ENCODE data around the gene SLC13A3. TPM values are rescaled to one million over a fixed set of nuclear protein-coding genes. Genes with fewer than 3 reads are reported as not detected.
A peak's percentile ranks its signal among the peaks of the same experiment; 100 is the strongest.

Gene SLC13A3
- total RNA-seq, 1 donor from 2014 or later, result 0.66 TPM

DNA sequence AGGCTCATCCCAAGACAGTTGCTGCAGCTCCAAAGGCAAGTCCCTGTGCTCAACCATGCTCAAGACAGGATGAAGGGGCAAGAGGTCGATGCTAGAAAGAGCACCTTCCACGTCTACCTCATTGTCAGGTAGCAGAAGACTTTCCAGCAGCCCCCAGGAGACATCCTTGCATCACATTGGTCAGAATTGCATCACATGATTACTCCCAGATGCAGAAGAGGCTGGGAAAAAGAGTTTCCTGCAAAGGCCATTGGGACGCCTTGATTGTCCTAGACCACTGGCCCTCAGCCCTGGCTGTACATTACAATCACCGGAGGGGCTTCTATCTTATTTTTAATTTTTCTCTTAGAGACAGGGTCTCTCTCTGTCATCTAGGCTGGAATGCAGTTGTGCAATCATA, 120.6 kb downstream of the SLC13A3 start:
- H3K27me3 Mint-ChIP-seq (ENCODE audit: low read depth, unreplicated experiment), result peaks cover 21% of the 10 kb centered on the region

DNA sequence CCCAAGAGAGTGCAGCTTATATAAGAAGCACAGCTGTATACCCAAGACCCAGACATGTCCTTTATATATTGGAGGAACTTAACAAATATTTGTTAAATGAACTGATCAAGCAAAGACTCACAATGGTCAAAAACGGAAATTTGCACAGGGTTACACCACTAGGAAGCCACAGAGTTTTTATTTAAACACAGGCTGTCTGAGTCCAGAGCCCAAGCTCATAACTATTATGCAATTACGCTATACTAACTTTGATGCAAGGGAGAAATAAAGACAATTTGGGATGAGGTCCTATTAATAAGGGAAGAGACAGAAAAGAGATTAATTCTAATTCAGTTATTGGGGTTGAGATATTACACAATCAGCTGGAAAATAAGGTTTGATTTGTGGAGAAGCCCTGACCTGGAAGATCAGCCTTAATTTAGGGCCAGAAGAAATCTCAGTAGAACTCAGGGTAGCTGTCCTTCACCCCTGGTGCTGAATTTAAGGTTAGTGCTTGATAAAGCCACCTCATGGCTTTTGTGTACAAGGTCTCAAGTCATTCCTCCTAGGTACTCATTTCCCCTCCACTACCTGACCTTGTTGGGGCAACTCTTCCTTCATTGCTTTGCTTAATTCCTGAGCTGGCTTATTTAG, 127.4 kb downstream of the SLC13A3 start:
- Histone ChIP-seq H3K4me1 (ENCODE audit: insufficient read depth, low read length) (no peaks in the 10 kb centered on the region), H2AFZ (ENCODE audit: low read depth, low read length) (no peak overlapping the region), H3K9me3 (ENCODE audit: insufficient read depth, low read depth, low read length) (no peaks in the 10 kb centered on the region), H3K9ac (ENCODE audit: low read length) (no peak overlapping the region), H3K79me2 (ENCODE audit: insufficient read depth, low read length) (no peaks in the 10 kb centered on the region), H3K36me3 (ENCODE audit: insufficient read depth, low read length) (no peaks in the 10 kb centered on the region), H3K27me3 (ENCODE audit: insufficient read depth, low read length) (no peaks in the 10 kb centered on the region), H3K4me3 (ENCODE audit: insufficient read depth, low read depth, low read length) (no peak overlapping the region), H3K4me2 (ENCODE audit: low read length) (no peak overlapping the region), H3K27ac (ENCODE audit: low read depth, low read length) (no peak overlapping the region), H4K20me1 (ENCODE audit: insufficient read depth, low read length) (no peaks in the 10 kb centered on the region)
- no peaks in the 10 kb centered on the region for H3K36me3 Mint-ChIP-seq (ENCODE audit: low read depth, unreplicated experiment)
- no peak overlapping the region for H3K4me3 Mint-ChIP-seq (ENCODE audit: unreplicated experiment)
- no peaks in the 10 kb centered on the region for H3K9me3 Mint-ChIP-seq (ENCODE audit: unreplicated experiment)
- no peaks in the 10 kb centered on the region for H3K4me1 Mint-ChIP-seq (ENCODE audit: low read depth, unreplicated experiment)
- DNase-seq (ENCODE audit: low read depth), result no peak
- no peak for TF ChIP-seq EZH2 (IDR thresholded peaks at IDR 0.05; ENCODE audit: insufficient read depth, low read length)
- TF ChIP-seq, protein P1, sequence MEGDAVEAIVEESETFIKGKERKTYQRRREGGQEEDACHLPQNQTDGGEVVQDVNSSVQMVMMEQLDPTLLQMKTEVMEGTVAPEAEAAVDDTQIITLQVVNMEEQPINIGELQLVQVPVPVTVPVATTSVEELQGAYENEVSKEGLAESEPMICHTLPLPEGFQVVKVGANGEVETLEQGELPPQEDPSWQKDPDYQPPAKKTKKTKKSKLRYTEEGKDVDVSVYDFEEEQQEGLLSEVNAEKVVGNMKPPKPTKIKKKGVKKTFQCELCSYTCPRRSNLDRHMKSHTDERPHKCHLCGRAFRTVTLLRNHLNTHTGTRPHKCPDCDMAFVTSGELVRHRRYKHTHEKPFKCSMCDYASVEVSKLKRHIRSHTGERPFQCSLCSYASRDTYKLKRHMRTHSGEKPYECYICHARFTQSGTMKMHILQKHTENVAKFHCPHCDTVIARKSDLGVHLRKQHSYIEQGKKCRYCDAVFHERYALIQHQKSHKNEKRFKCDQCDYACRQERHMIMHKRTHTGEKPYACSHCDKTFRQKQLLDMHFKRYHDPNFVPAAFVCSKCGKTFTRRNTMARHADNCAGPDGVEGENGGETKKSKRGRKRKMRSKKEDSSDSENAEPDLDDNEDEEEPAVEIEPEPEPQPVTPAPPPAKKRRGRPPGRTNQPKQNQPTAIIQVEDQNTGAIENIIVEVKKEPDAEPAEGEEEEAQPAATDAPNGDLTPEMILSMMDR (IDR thresholded peaks at IDR 0.05; ENCODE audit: insufficient read depth, low read depth, low read length), result no peak
- no peak for FAIRE-seq
- H3K27ac Mint-ChIP-seq (ENCODE audit: unreplicated experiment), result no peak overlapping the region
- H3K27me3 Mint-ChIP-seq (ENCODE audit: low read depth, unreplicated experiment), result peaks cover 28% of the 10 kb centered on the region

More for the DNA sequence above, 120.6 kb downstream of the SLC13A3 start:
- H3K9ac ChIP-seq (ENCODE audit: low read length), result no peak overlapping the region
- DNase-seq (ENCODE audit: low read depth) (no peak), FAIRE-seq (no peak)
- H3K36me3 ChIP-seq (ENCODE audit: insufficient read depth, low read length), result no peaks in the 10 kb centered on the region
- Mint-ChIP-seq H3K4me3 (ENCODE audit: unreplicated experiment) (no peak overlapping the region), H3K9me3 (ENCODE audit: unreplicated experiment) (no peaks in the 10 kb centered on the region), H3K27ac (ENCODE audit: unreplicated experiment) (peak overlapping the region; percentile 30), H3K36me3 (ENCODE audit: low read depth, unreplicated experiment) (no peaks in the 10 kb centered on the region), H3K4me1 (ENCODE audit: low read depth, unreplicated experiment) (no peaks in the 10 kb centered on the region)
- no peaks in the 10 kb centered on the region for H3K27me3 ChIP-seq (ENCODE audit: insufficient read depth, low read length)
- no peaks in the 10 kb centered on the region for H4K20me1 ChIP-seq (ENCODE audit: insufficient read depth, low read length)
- H3K4me2 ChIP-seq (ENCODE audit: low read length), result no peak overlapping the region
- no peak overlapping the region for H3K4me3 ChIP-seq (ENCODE audit: insufficient read depth, low read depth, low read length)
- H3K79me2 ChIP-seq (ENCODE audit: insufficient read depth, low read length), result no peaks in the 10 kb centered on the region
- no peaks in the 10 kb centered on the region for H3K4me1 ChIP-seq (ENCODE audit: insufficient read depth, low read length)
- H2AFZ ChIP-seq (ENCODE audit: low read depth, low read length), result no peak overlapping the region
- no peak for TF ChIP-seq EZH2 (IDR thresholded peaks at IDR 0.05; ENCODE audit: insufficient read depth, low read length)
- TF ChIP-seq, protein P1 (IDR thresholded peaks at IDR 0.05; ENCODE audit: insufficient read depth, low read depth, low read length), result no peak
- no peaks in the 10 kb centered on the region for H3K9me3 ChIP-seq (ENCODE audit: insufficient read depth, low read depth, low read length)
- no peak overlapping the region for H3K27ac ChIP-seq (ENCODE audit: low read depth, low read length)

DNA sequence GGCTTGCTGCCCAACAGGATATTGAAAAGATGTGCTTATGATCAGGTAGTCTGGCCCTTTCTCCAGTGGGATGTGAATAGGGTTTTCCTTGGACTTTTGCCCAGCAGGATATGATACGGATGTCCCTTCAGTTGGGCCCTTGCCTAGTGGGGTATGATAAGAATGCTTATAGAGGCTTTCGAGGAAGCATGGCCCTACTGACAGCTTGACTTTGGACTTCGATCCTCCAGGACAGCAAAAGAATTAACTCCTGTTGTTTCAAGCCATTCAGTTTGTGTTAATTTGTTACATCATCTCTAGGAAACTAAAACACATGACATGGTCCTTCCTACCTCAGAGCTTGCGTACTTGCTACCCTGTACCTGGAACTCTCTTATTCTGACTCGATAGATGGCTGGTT, 128.2 kb downstream of the SLC13A3 start:
- H3K27ac Mint-ChIP-seq (ENCODE audit: unreplicated experiment), result no peak overlapping the region
- no peak for FAIRE-seq
- peaks cover 26% of the 10 kb centered on the region for H3K27me3 Mint-ChIP-seq (ENCODE audit: low read depth, unreplicated experiment)

More for the DNA sequence above, 128.2 kb downstream of the SLC13A3 start:
- Histone ChIP-seq H3K4me2 (ENCODE audit: low read length) (no peak overlapping the region), H3K4me1 (ENCODE audit: insufficient read depth, low read length) (no peaks in the 10 kb centered on the region), H2AFZ (ENCODE audit: low read depth, low read length) (no peak overlapping the region), H3K79me2 (ENCODE audit: insufficient read depth, low read length) (no peaks in the 10 kb centered on the region), H3K4me3 (ENCODE audit: insufficient read depth, low read depth, low read length) (no peak overlapping the region), H3K9me3 (ENCODE audit: insufficient read depth, low read depth, low read length) (no peaks in the 10 kb centered on the region), H4K20me1 (ENCODE audit: insufficient read depth, low read length) (no peaks in the 10 kb centered on the region), H3K27ac (ENCODE audit: low read depth, low read length) (no peak overlapping the region), H3K27me3 (ENCODE audit: insufficient read depth, low read length) (peaks cover under 1% of the 10 kb centered on the region), H3K36me3 (ENCODE audit: insufficient read depth, low read length) (no peaks in the 10 kb centered on the region), H3K9ac (ENCODE audit: low read length) (no peak overlapping the region)
- Mint-ChIP-seq H3K4me1 (ENCODE audit: low read depth, unreplicated experiment) (no peaks in the 10 kb centered on the region), H3K4me3 (ENCODE audit: unreplicated experiment) (no peak overlapping the region), H3K9me3 (ENCODE audit: unreplicated experiment) (no peaks in the 10 kb centered on the region), H3K36me3 (ENCODE audit: low read depth, unreplicated experiment) (no peaks in the 10 kb centered on the region)
- DNase-seq (ENCODE audit: low read depth), result no peak
- no peak for TF ChIP-seq EZH2 (IDR thresholded peaks at IDR 0.05; ENCODE audit: insufficient read depth, low read length)
- TF ChIP-seq, protein P1 (IDR thresholded peaks at IDR 0.05; ENCODE audit: insufficient read depth, low read depth, low read length), result no peak

Data from astrocyte (in vitro differentiated cells and primary cell).